GM19397 (cell line): ENCODE measurements around the gene ZNF222.

Experiments
- ATAC-seq: cut with Tn5 transposase; IDR thresholded peaks from one replicate; pipeline ENCODE4 v1.9.1; 2021; ENCODE audit warnings: mild to moderate bottlenecking, moderate library complexity; ENCODE audit not compliant: unreplicated experiment

Gene ZNF222

GRCh38 chr19:44051650-44052402 is 26.6 kb downstream of the ZNF222 start, which contains the start of gene ZNF223:
Gene ZNF223, plus strand, starts transcription at chr19:44052036. Its CDS starts 3,141 bp downstream, at chr19:44055177.
- peak; percentile 55 for ATAC-seq

GRCh38 chr19:44055870-44056269 is 30.7 kb downstream of the ZNF222 start:
- no peak for ATAC-seq

- no peak for ATAC-seq
These were observed 34.0 kb downstream of the ZNF222 start for GRCh38 chr19:44059229-44059628.

GRCh38 chr19:44061038-44061437 is 35.9 kb downstream of the ZNF222 start:
- no peak for ATAC-seq

GRCh38 chr19:44066305-44066704 is 41.1 kb downstream of the ZNF222 start:
- ATAC-seq: no peak

GRCh38 chr19:44069415-44069814 is 44.2 kb downstream of the ZNF222 start:
- ATAC-seq: no peak

GRCh38 chr19:44071824-44072542 is 46.8 kb downstream of the ZNF222 start, which contains the start of gene ZNF284:
Gene ZNF284, plus strand, starts transcription at chr19:44072159. Its CDS starts 4,231 bp downstream, at chr19:44076390.
- ATAC-seq: peak; percentile 95

- no peak for ATAC-seq
These were observed 47.6 kb downstream of the ZNF222 start for GRCh38 chr19:44072543-44073401.

GRCh38 chr19:44076325-44076724 is 51.1 kb downstream of the ZNF222 start:
- ATAC-seq: no peak
